Ishikawa (cell line): ENCODE data around the gene TBCD.

Source experiments
- EP300 ChIP-seq: IDR thresholded peaks from 2 replicates; pipeline ENCODE4 v1.6.1; 2012; ENCODE audit warnings: borderline replicate concordance
- TAF1 ChIP-seq: IDR thresholded peaks from 2 replicates; pipeline ENCODE4 v1.6.1; 2012; ENCODE audit warnings: low read depth, mild to moderate bottlenecking
- TCF12 ChIP-seq: IDR thresholded peaks from 2 replicates; pipeline ENCODE4 v1.6.1; 2012; ENCODE audit warnings: low read depth
- TF ChIP-seq, protein P1 (sequence below): IDR thresholded peaks from 2 replicates; pipeline ENCODE4 v1.6.1; 2012; ENCODE audit warnings: low read depth, mild to moderate bottlenecking
- TF ChIP-seq, protein P2 (sequence below): IDR thresholded peaks from 2 replicates; pipeline ENCODE4 v1.6.1; 2012

DNA sequence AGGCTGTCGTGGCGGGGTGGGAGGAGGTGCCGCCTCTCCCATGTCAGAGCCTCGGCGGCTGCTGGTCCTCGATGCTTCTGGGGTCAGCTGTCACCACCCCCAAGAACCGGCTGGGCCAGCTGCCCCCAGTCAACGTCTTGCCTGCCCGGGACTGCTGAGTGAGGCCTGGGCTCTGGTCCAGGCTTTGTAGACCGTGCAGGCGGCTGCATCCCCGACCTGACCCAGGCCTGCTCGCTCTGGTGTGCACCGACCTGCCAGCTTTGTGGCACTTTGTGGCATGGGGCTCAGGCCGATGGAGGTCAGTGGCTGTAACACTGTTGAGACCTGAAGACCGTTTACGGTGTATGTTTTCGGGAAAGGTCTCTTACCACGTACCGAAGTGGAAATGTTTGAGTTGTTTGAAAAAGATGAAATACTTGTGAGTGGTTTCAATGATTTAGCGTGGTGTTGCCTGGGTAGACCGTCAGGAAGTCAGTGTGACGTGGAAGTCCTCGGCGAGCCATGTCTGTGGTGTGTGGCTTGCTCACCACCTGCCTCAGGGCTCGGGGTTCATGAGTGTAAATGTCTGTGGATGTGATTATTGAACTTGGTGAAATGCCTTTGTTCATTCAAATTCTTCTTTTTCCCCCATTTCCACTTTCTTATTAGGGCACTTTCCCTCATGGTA, 141.2 kb downstream of the TBCD start:
- no peak for TF ChIP-seq EP300
- TF ChIP-seq, protein P1, sequence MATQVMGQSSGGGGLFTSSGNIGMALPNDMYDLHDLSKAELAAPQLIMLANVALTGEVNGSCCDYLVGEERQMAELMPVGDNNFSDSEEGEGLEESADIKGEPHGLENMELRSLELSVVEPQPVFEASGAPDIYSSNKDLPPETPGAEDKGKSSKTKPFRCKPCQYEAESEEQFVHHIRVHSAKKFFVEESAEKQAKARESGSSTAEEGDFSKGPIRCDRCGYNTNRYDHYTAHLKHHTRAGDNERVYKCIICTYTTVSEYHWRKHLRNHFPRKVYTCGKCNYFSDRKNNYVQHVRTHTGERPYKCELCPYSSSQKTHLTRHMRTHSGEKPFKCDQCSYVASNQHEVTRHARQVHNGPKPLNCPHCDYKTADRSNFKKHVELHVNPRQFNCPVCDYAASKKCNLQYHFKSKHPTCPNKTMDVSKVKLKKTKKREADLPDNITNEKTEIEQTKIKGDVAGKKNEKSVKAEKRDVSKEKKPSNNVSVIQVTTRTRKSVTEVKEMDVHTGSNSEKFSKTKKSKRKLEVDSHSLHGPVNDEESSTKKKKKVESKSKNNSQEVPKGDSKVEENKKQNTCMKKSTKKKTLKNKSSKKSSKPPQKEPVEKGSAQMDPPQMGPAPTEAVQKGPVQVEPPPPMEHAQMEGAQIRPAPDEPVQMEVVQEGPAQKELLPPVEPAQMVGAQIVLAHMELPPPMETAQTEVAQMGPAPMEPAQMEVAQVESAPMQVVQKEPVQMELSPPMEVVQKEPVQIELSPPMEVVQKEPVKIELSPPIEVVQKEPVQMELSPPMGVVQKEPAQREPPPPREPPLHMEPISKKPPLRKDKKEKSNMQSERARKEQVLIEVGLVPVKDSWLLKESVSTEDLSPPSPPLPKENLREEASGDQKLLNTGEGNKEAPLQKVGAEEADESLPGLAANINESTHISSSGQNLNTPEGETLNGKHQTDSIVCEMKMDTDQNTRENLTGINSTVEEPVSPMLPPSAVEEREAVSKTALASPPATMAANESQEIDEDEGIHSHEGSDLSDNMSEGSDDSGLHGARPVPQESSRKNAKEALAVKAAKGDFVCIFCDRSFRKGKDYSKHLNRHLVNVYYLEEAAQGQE = no peak
- 0 out of 2 replicates have a peak, but pooled peaks have one; percentile 29 for TF ChIP-seq TCF12
- TF ChIP-seq, protein P2, sequence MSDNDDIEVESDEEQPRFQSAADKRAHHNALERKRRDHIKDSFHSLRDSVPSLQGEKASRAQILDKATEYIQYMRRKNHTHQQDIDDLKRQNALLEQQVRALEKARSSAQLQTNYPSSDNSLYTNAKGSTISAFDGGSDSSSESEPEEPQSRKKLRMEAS = 0 out of 2 replicates have a peak, but pooled peaks have one; percentile 24
- no peak for TF ChIP-seq TAF1
